Smooth muscle cell (in vitro differentiated cells): Measurements from ENCODE around the gene SCAMP4. TPM values are rescaled to one million over a fixed set of nuclear protein-coding genes. Genes with fewer than 3 reads are reported as not detected.

ENCODE experiments used
- DNase-seq: peaks from one replicate; lab custom pipeline; 2025; ENCODE audit not compliant: unreplicated experiment; lab: John Stamatoyannopoulos, UW
- H2AFZ ChIP-seq: fragments of 200-600 bp; sonication (generic); 2 replicates; pipeline ENCODE4 v1.6.0; 2016; ENCODE audit warnings: antibody characterized with exemption, low read depth, mild to moderate bottlenecking
- H3F3A ChIP-seq: fragments of 200-600 bp; sonication (generic); 2 replicates; pipeline ENCODE4 v1.6.0; 2017; ENCODE audit warnings: antibody characterized with exemption, low read depth
- H3K27ac ChIP-seq: fragments of 200-600 bp; sonication (generic); 2 replicates; pipeline ENCODE4 v1.5.1; 2016; ENCODE audit warnings: low read depth, mild to moderate bottlenecking
- H3K27me3 ChIP-seq: fragments of 200-600 bp; sonication (generic); 2 replicates; pipeline ENCODE4 v1.6.1; 2016; ENCODE audit warnings: low read depth, mild to moderate bottlenecking
- H3K36me3 ChIP-seq: fragments of 200-600 bp; sonication (generic); 2 replicates; pipeline ENCODE4 v1.5.1; 2016; ENCODE audit warnings: low read depth
- H3K4me1 ChIP-seq: fragments of 200-600 bp; sonication (generic); 2 replicates; pipeline ENCODE4 v1.5.1; 2016; ENCODE audit warnings: low read depth
- H3K4me2 ChIP-seq: fragments of 200-600 bp; sonication (generic); 2 replicates; pipeline ENCODE4 v1.6.0; 2016; ENCODE audit warnings: mild to moderate bottlenecking
- H3K4me3 ChIP-seq: fragments of 200-600 bp; sonication (generic); 2 replicates; pipeline ENCODE4 v1.5.1; 2016; ENCODE audit warnings: mild to moderate bottlenecking
- H3K79me2 ChIP-seq: fragments of 200-600 bp; sonication (generic); 2 replicates; pipeline ENCODE4 v1.6.0; 2016; ENCODE audit warnings: low read depth, mild to moderate bottlenecking
- H3K9ac ChIP-seq: fragments of 200-600 bp; sonication (generic); 2 replicates; pipeline ENCODE4 v1.6.0; 2016; ENCODE audit warnings: low read depth
- H3K9me3 ChIP-seq: fragments of 200-600 bp; sonication (generic); replicated peaks from 2 replicates; pipeline ENCODE4 v1.5.1; 2016; ENCODE audit warnings: low read depth
- H4K20me1 ChIP-seq: fragments of 200-600 bp; sonication (generic); 2 replicates; pipeline ENCODE4 v1.6.0; 2016; ENCODE audit warnings: low read depth
- CTCF ChIP-seq: fragments of 200-600 bp; sonication (generic); IDR thresholded peaks from 2 replicates; pipeline ENCODE4 v1.5.1; 2017; ENCODE audit warnings: borderline replicate concordance, mild to moderate bottlenecking, antibody characterized with exemption; ENCODE audit not compliant: insufficient read depth, poor library complexity, severe bottlenecking
- WGBS: methylation state at CpG from one replicate; pipeline ENCODE4 v1.1.7; 2016; ENCODE audit warnings: low lambda C conversion rate; 5-methylcytosine and 5-hydroxymethylcytosine counted together
- polyA plus RNA-seq: library from polyadenylated mRNA; unstranded; fragments of >200 nt; fragmentation: Nextera tagmentation; extraction: Ambion mirVana; gene quantifications from 2 replicates; pipeline ENCODE4 v1.2.1, GENCODE V29; 2016
- total RNA-seq: library from RNA; depleted of rRNA; stranded (reverse); fragments of >200 nt; gene quantifications from 2 replicates; pipeline ENCODE4 v1.2.3, GENCODE V29; 2014

SCAMP4 gene
- total and polyA plus RNA-seq, 2 experiments from 2014 or later = 54.5 to 96.9 TPM

GRCh38 chr19:1917926-1918325 is 12.7 kb downstream of the SCAMP4 start:
- no peak for DNase-seq

GRCh38 chr19:1918975-1919374 is 13.8 kb downstream of the SCAMP4 start:
- H3F3A ChIP-seq = no peaks in the 10 kb centered on the region
- no peak overlapping the region for H3K9ac ChIP-seq
- TF ChIP-seq CTCF = no peak
- H3K79me2 ChIP-seq = peaks cover 2% of the 10 kb centered on the region
- no peak overlapping the region for H3K4me2 ChIP-seq
- DNase-seq = no peak
- 98% methylated on average over 28 of the region's 28 CpGs for WGBS
- peaks cover 36% of the 10 kb centered on the region for H4K20me1 ChIP-seq
- no peak overlapping the region for H2AFZ ChIP-seq
- no peak overlapping the region for H3K27ac ChIP-seq
- H3K9me3 ChIP-seq = no peaks in the 10 kb centered on the region
- H3K4me1 ChIP-seq = no peaks in the 10 kb centered on the region
- no peaks in the 10 kb centered on the region for H3K27me3 ChIP-seq
- H3K36me3 ChIP-seq = no peaks in the 10 kb centered on the region
- no peak overlapping the region for H3K4me3 ChIP-seq

More at GRCh38 chr19:1917926-1918325, 12.7 kb downstream of the SCAMP4 start:
- no peaks in the 10 kb centered on the region for H3F3A ChIP-seq
- H4K20me1 ChIP-seq = peaks cover 47% of the 10 kb centered on the region
- no peak overlapping the region for H2AFZ ChIP-seq
- H3K4me1 ChIP-seq = no peaks in the 10 kb centered on the region
- no peak overlapping the region for H3K4me2 ChIP-seq
- no peaks in the 10 kb centered on the region for H3K36me3 ChIP-seq
- no peaks in the 10 kb centered on the region for H3K27me3 ChIP-seq
- peaks cover 11% of the 10 kb centered on the region for H3K79me2 ChIP-seq
- no peak overlapping the region for H3K27ac ChIP-seq
- H3K9me3 ChIP-seq = no peaks in the 10 kb centered on the region
- no peak overlapping the region for H3K4me3 ChIP-seq
- WGBS = 96% methylated on average over 22 of the region's 25 CpGs
- H3K9ac ChIP-seq = no peak overlapping the region
- no peak for TF ChIP-seq CTCF

GRCh38 chr19:1920644-1921043 is 15.4 kb downstream of the SCAMP4 start:
- no peak overlapping the region for H2AFZ ChIP-seq
- H3K79me2 ChIP-seq = no peaks in the 10 kb centered on the region
- no peak overlapping the region for H3K4me2 ChIP-seq
- no peaks in the 10 kb centered on the region for H3F3A ChIP-seq
- no peaks in the 10 kb centered on the region for H3K36me3 ChIP-seq
- H4K20me1 ChIP-seq = peaks cover 21% of the 10 kb centered on the region
- H3K9me3 ChIP-seq = no peaks in the 10 kb centered on the region
- H3K4me1 ChIP-seq = no peaks in the 10 kb centered on the region
- 98% methylated on average over 19 of the region's 19 CpGs for WGBS
- no peak for TF ChIP-seq CTCF
- H3K4me3 ChIP-seq = no peak overlapping the region
- H3K27ac ChIP-seq = no peak overlapping the region
- no peak for DNase-seq
- H3K27me3 ChIP-seq = no peaks in the 10 kb centered on the region
- no peak overlapping the region for H3K9ac ChIP-seq

- DNase-seq = no peak
- no peaks in the 10 kb centered on the region for H3K36me3 ChIP-seq
- no peak overlapping the region for H3K4me3 ChIP-seq
- H3K27ac ChIP-seq = no peak overlapping the region
- H3K4me2 ChIP-seq = no peak overlapping the region
- H3F3A ChIP-seq = no peaks in the 10 kb centered on the region
- WGBS = 96% methylated on average over 19 of the region's 19 CpGs
- no peak for TF ChIP-seq CTCF
- no peaks in the 10 kb centered on the region for H3K4me1 ChIP-seq
- peaks cover 16% of the 10 kb centered on the region for H4K20me1 ChIP-seq
- H2AFZ ChIP-seq = no peak overlapping the region
- H3K27me3 ChIP-seq = no peaks in the 10 kb centered on the region
- H3K9me3 ChIP-seq = no peaks in the 10 kb centered on the region
- H3K79me2 ChIP-seq = no peaks in the 10 kb centered on the region
- H3K9ac ChIP-seq = no peak overlapping the region
Measured at GRCh38 chr19:1921326-1921725, 16.1 kb downstream of the SCAMP4 start.
